ENCODE data around the gene PAMR1.

Gene PAMR1

DNA sequence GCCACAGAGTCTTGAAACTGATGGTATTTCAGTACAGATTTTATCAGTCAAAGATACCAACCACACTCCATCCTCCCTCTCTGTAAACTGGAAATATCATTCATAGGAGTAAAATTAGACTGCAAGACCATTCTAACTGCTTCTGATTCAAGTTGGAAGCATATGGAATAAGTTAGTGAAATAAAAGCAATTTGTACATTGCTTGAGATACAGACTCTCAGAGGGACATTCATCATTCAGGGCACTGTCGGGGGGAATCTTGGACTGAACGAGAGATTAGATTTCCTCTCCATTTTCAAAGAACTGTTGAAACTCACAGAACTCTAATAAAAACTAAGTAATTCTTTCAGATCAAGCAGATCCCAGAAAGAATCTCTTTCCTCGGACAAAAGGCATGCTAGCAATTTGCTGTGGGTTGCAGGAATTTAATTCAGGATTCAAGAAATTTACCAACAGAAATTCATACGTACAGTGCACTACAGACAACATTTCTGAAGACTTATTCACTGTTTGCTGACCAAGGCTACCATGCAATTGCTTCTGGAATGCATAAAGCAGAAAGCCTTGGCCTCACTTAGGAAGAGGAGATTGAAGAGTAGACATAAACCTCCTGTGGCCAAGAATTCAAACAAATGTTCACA is 34.1 kb downstream of the PAMR1 start:
- no peak for DNase-seq

DNA sequence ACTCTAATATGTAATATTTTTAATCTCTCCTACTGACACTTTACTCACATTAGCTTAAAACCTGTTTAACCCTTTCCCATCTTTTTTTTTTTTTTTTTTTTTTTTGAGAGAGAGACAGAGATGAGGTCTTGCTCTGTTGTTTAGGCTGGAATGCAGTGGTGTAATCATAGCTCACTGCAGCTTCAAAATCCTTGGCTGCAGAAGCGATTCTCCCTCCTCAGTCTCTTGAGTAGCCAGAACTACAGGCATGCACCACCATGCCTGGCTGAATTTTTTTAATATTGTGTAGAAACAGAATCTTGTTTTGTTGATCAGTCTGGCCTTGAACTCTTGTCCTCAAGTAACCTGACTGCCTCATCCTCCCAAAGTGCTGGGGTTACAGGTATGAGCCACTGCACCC is 37.3 kb downstream of the PAMR1 start:
- DNase-seq = no peak

DNA sequence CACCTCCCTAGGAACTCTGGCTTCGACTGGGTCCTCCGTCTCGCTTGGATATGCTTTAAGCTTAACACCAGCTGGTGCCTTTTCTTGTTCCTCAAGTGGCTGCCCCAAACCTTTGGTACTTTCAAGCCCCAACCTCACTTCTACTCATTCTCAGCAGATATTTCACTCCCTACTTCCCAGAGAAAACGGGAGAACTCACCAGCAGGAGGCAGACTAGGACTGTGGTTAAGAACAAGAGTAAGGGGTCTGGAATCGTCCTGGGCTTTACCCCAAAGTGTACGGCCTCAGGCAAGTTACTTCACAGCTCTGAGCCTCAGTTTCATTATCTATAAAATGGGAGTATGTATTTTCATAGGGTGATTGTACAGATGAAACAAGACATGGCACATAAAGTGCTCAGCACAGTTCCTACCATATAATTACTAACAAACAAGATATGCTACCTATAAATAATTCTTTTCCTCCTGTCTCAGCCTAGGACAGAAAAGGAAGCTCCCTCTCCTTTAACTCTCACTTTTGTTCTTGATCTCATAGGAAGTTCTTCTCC is 37.8 kb downstream of the PAMR1 start:
- DNase-seq = no peak

DNA sequence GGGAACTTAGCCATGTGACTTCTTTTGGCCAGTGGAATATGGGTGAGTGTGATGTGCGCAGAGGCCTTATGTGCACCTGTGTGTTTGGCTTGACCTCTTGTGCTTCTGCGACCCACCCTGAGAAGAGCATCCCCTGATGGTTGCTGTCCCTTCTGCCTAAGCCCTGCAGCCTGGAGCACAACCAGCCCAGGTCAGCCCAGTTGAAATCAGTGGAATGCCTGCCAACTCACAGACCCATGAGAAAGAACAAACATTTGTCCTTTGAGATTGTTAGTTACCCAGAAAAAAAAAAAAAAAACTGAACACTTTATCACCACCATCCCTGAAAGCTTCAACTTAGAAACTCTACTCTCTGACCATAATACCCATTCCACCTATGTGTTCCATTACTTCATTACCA is 38.5 kb downstream of the PAMR1 start:
- DNase-seq = no peak

DNA sequence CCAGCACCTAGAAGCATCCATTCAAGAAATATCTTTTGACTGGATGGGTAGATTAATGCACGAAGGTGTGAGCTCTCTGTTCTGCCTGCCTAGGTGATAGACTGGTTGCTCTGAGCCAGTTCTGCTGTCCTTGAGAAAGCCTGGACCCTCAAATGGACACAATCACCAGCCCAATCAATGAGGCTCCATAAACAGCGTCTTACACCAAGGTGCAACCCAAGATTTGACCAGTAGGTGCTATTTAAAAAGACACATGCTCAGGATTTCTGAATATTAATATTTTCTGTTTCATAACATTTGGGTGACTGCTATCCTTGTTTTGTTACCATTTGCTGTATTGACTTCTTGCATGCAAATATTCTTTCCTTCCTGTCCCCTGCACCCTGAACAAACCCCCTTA is 39.0 kb downstream of the PAMR1 start:
- DNase-seq = no peak

DNA sequence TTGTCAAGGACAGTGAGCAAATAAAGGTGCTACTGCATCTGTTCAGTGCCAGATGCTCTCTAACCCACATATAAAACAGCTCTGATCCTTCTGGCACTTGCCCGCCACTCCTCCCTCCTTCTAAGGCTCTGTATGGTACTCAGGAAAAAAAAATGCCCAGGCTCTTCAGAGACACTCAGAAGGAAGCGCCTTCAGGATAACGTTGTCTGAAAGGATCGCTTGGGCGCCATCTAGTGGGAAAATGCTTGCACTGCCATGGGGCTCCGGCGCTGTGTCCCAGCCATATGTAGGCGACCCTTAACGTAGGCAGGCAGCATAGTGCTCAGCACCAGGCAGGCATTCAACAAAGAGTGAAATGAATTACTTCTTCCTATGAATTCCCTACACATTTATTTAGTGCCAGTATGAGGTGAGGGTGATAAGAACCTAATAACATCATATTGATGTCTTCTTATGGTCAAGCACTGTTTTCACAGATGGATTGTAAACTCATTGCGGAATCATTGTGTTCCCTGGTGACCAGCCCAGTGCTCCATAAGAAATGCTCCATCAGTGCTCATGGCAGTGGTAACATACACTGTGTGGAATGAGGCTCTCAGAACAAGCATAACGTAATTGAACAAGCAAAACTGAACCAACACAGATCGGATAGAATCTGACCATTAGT is 39.6 kb downstream of the PAMR1 start:
- DNase-seq = peak; percentile 61

DNA sequence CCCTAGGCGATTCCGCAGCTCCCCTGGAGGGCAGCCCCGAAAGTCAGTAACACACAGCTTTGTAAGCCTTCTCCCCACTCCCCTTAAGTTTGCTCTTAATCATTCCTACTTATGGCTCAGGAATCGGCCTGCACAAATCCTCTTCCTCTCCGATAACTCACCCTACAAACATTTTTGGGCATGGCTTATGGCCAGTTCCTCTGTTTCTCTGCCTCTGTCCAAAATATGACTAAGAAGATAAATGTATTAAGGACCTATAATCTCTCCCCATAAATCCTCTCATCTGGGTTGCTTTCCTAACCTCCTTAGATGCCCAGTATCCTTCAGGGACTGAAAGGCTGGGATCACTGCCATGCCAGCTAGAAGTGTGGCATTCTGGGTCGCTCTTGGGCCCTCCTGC is 41.0 kb downstream of the PAMR1 start:
- no peak for DNase-seq

DNA sequence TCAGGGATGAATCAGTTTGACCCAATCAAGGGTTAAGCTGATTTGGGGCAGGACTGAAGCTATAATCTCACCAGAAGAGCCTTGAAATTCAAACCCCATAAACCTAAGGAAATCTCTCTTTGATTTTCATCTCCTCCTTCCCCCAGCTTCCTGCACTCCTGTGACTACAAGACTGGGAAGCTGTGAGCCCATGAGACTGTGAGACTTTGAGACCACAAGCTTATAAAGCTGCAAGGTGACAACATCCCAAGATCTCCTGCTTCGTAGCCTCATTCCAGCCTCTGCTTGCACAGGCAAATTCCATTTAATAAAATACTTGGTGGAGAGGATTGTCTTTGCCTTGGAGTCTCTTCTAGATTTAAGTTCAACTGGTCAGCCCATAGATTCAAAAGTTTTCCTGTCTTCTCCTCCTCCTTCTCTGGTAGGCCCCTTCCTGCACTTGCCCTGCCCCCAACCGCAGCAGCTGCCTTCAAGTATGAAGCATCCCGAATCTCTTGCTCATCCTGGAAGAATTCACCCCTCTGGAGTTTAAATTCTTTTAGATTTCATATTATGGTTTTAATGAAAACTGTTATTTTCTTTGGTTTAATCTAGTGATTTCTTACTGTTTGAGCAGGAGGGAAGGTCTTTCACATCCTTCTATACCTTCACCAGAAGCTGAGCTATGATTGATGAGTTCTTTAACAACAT is 42.1 kb downstream of the PAMR1 start:
- no peak for DNase-seq

DNA sequence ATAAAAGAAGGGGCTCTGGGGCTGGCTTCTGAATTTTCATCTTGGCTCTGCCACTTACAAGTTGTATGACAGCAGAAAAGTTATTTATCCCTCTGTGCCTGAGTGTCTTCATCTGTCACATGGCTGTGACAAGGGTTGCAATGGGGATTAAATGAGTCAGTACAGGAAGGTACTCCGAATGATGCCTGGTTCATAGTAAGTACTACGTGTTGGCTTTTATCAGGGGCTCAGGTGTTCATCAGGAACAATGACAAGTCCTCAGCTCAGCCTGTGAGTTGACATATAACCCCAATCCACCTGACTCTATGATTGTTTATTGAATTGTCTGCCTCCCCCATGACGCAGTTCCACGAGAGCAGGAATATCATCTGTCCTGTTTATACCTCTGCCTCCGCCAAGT is 45.7 kb downstream of the PAMR1 start:
- DNase-seq = no peak

DNA sequence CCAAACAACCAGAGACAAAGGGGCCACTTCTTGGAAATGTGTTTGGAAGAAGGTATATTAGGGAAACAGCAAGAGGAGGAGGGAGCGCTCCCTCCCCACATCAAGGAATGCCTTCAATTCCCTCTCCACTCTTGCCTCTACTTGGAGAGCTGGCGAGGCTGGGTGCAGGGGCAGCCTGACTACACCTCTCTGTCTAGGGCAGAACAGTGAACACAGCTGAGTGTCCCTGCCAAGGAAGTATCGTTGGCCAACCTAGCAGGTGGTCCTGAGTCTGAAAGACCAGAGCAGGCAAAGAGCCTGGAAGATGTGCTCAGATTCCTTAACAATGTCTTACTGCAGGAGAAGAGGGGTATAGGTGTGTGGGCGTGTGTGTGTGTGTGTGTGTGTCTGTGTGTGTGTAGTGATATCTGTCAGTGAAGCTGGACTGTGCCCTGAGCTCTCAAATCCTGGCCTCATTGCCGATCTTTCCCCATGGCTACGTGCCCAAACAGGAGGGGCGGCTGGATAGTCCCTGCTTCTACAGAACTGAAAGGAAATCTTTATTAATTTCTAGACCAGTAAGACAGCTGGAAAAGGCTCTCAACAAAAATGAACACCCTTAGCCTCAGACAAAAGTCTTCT is 46.8 kb downstream of the PAMR1 start:
- no peak for DNase-seq

DNA sequence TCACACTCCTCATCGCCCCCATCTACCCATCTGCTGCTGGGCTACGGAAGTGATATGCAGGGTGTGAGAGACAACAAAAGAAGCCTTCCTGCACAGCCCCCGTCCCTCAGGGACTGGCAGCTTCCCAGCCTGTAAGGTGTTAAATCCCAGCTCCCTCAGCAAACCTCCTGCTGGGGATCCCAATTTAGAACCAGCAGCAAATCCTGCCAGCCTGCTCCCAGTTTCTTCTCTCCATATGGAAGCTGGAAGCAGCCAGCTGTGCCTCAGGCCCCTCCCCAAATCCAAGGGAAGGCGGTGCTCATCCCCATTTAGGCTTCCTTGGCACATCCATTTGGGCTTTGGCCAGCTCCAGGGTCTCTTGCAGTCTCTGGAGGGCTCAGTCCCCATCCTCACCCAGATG is 47.5 kb downstream of the PAMR1 start:
- no peak for DNase-seq

DNA sequence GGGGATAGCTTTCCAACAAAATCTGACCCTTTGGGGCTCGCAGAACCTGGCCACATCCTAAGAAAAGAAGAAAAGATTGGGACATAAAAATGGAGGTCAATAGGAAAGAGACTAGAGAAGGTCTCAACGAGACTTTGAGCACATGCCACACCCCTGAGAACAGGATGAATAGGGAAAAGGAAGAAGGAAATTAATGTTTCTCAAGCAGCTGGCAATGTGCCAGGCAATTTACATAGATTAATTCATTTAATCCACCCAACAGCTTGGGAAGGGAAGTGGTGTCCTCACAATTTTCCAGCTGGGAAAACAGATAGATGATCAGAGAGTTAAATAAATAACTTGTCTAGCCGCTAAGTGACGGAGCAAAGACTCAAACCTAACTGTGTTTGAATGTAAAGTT is 50.7 kb downstream of the PAMR1 start:
- DNase-seq = no peak

DNA sequence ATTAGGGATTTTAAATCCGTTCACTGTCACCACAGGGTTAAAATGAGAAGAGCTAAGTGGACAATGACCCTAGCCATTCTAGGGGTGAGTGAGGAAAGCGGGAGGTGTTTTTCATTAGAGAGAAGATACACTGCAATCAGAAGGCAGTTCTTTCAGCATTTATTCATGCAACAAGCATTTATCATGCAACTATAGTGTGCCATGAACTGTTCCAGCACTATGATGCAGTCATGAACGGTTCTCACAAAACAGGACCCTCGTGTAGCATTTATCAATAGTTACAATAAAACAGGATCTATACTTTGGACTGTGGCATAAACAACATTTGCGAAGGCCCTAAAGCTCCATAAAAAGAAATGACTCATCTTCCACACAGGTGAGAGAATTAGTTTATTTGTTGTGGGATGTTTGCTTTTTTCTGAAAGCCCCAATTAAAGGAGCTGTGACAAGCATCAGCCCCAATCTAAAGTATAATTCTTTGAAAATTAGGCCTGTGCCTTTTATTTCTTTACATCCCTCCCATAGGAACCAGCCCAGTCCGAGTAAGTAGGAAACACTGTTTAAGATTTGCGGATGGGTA is 51.5 kb downstream of the PAMR1 start:
- DNase-seq = no peak

DNA sequence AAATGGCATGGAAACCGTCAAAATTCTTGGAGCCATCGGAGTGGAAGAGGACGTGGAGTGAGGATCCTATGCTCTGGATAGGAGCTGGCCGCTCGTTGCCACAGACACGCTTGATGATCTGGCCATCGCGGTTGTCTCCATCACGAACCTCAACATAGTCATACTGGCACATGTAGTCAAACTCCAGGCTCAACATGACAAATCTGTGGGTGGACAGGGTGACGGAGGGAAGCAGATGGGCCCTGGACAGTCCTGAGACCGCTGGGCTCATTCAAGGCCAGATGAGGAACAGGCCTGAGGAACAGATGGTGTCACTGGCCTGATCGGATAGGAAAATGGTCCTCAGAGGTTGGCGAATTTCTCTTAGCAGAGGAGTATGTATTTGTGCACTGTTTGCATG is 54.8 kb downstream of the PAMR1 start:
- no peak for DNase-seq

DNA sequence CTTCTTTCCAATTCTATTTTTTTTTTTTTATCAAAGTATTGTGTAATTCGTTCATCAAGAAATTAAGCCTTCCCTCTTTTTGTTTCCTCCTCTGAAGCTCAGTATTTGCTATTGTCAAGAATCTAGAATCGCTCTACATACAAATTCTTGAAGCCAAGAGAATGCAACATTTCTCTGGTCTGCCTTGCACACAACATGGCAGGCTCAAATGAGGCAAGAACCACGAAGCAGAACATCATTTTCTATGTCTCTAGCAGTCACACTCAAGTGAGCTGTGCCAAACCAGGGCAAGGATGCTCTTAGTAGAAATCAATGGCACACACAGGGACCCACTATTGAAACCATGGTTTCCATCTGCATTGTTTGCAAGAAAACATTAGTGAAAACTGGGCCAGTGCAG is 59.4 kb downstream of the PAMR1 start:
- no peak for DNase-seq

DNA sequence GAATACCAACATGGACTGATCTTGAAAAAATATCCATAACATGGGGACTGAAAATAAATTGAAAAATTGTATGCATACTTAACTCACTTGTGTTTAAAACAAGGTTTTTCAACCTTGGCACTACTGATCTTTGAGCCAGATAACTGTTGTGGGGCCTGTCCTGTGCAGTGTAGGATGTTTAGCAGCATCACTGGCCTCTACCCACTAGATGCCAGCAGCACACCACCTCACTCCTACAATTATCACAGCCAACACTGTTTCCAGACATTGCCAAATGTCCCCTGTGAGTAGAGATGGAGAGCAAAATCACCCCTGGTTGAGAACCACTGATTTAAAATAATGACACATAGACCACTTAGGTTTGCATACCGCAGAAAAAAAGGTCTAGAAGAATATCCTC is 61.1 kb downstream of the PAMR1 start:
- DNase-seq = no peak

DNA sequence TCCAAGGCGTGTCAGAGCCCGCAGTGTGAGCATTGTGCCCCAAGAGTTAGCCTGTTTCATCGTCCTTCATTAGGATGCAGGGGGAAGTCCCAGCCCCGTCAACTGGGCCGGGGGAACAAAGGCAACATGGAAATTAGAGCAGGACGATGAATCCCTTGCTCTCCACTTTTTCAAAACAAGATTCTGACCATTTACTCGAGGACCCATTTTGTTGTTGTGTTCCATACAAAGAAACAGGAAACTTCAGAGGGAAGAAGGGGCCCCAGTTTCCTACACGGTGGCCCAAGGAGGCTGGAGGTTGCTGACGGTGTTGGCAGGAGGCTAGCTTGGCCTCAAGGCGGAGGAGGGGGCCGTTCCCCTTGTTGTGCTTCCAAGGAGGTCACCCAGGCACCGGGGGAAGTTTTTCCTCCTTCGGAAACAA is 62.1 kb downstream of the PAMR1 start:
- no peak for DNase-seq

DNA sequence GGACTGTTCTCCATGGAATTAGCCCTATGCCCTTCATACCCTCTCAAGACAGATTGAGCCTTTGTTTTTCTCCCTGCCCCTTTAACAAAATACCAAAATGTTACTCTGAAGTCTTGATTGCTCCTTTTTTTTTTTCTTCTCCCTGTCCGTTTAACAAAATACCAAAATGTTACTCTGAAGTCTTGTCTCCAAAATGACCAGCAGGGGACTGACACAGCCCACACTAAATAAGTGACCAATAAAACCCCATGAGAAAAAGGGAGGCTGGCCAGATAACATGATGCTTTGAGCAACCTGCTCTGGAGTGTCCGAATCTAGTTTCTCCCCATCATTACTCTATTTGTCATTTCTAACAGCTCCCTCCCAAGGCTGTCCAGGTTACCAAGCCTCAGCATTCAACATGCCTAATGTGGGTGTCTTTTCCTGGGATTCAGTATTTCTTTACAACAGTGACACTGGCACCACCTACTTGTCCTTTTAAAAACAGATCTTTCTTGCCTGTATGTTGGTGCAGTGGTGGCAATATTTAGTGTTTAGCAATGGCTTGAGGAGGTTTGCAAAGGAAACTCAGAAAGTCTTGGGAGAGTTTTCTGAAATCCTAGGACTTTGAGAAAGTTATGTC is 63.4 kb downstream of the PAMR1 start:
- no peak for DNase-seq

DNA sequence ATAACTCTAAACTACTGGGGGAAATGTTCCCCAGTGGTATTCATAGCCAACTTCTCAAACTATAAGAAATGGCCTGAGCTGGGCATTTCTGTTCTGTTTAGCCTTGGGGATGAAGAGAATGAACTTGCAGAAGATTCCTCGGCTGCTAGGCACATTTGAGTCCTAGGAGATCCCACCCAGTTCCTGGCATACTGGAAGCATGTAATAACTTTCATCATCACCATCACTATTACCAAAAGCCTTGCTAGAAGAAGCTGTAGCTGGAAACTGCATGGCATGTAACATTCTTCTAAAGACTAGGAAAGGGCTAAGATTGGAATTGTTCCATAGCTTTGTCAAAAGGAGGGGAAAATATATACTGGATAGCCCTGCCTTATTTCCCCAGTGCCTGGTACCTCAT is 65.9 kb downstream of the PAMR1 start:
- DNase-seq = no peak

DNA sequence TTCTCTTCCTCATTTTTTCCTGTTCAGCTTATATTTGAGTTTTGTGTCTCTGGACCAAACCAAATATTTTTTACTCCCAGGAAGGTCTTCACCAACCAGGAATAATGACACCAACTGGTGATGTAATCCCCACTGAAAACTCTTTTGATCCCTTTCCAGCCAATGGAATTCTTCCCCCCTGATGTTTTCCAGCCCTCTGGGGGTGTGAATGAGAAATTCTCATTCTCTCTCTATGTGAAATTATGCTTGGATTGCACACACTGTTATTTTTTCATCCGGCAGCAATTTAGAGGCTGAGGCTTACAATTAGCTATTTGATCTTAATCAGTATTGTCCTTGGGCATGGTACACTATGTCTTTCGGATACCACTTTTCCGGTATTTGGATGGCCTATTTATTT is 66.6 kb downstream of the PAMR1 start:
- DNase-seq = no peak

DNA sequence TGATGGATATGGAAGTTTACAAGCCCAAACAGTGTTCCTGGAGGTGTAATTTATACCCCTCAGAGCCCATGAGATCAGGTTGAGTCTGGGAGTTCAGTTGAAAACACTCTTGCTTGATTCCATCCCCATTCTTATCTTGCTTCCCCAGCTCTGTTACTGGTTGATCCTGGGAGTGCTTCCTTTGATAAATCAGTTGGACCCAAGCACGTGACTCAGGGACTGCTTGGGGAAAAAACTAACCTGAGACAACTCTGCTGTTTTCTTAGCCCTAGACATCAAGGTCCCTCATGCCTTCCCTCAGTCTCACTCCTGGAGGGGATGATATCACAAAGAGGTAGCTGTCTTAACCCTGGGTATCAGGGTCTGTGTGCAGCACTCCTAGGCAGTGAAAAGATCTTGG is 71.1 kb downstream of the PAMR1 start:
- no peak for DNase-seq

DNA sequence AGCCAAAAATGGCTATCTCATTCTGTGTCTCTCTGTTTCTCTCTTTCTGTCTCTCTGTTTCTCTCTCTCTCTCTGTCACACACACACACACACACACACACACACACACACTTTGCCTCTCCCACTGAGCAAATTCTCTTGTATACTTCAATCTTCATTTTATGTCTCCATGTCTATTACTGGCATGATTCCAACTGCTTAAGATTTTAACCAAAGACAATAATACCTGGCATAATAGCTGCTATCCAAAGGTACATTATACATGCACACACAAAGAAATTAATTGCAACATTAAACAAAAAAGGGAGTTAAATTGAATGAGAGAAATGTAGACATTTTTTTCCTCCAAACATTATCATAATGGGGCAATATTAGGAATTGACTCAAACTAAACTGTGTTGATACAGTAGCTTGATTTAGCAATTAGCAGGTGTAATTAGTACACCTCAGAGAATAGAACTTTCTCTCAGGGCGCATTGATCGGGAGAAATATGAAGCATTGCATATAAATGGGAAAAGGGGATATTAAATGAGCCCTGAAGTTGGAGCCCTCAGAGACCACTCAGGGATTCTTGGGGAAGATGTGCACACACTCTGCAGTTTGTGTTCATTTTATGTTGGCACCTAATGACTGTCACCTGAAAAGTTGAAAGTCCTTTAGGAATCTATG is 88.7 kb downstream of the PAMR1 start:
- no peak for DNase-seq

Measured in CD4-positive, alpha-beta T cell treated with Interleukin-10 for 1 hour (primary cell).